ENCODE measurements around the gene BCL7C. TPM values are rescaled to one million over a fixed set of nuclear protein-coding genes. Genes with fewer than 3 reads are reported as not detected.

The BCL7C gene
- total RNA-seq, 1 experiment from 2014 or later = 33.9 TPM

GRCh38 chr16:30853758-30854157, 40.1 kb downstream of the BCL7C start:
- CTCF ChIA-PET = interaction anchor here (0.6 to 4.0 kb wide), 9 partner anchors 9 to 88 kb away, joined by 3 to 47 read pairs (median 6); no protein-coding TSS in a partner anchor
- Mint-ChIP-seq H3K4me3 (ENCODE audit: unreplicated experiment) (no peak overlapping the region), H3K27me3 (ENCODE audit: insufficient read depth, unreplicated experiment) (no peaks in the 10 kb centered on the region), H3K27ac (ENCODE audit: low read depth, unreplicated experiment) (no peak overlapping the region), H3K36me3 (ENCODE audit: insufficient read depth, unreplicated experiment) (peaks cover 6% of the 10 kb centered on the region), H3K4me1 (ENCODE audit: insufficient read depth, unreplicated experiment) (peaks cover 8% of the 10 kb centered on the region), H3K9me3 (ENCODE audit: unreplicated experiment) (no peaks in the 10 kb centered on the region)
- BruUV-seq (replicated peaks) = no TSS peak
- POLR2A ChIA-PET = interaction anchor here (0.9 to 2.5 kb wide), 9 partner anchors 9 to 114 kb away, joined by 3 to 16 read pairs (median 4); partner anchors contain the start of genes BCL7C, CTF1 and PHKG2
- intact Hi-C loops (cut with micrococcal nuclease) = no loop called here
- TF ChIP-seq, protein P1, sequence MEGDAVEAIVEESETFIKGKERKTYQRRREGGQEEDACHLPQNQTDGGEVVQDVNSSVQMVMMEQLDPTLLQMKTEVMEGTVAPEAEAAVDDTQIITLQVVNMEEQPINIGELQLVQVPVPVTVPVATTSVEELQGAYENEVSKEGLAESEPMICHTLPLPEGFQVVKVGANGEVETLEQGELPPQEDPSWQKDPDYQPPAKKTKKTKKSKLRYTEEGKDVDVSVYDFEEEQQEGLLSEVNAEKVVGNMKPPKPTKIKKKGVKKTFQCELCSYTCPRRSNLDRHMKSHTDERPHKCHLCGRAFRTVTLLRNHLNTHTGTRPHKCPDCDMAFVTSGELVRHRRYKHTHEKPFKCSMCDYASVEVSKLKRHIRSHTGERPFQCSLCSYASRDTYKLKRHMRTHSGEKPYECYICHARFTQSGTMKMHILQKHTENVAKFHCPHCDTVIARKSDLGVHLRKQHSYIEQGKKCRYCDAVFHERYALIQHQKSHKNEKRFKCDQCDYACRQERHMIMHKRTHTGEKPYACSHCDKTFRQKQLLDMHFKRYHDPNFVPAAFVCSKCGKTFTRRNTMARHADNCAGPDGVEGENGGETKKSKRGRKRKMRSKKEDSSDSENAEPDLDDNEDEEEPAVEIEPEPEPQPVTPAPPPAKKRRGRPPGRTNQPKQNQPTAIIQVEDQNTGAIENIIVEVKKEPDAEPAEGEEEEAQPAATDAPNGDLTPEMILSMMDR (IDR thresholded peaks at IDR 0.05; ENCODE audit: unreplicated experiment) = no peak
- DNase-seq (ENCODE audit: unreplicated experiment) = no peak

- no peak overlapping the region for H3K4me3 Mint-ChIP-seq (ENCODE audit: unreplicated experiment)
- TF ChIP-seq, protein P1 (IDR thresholded peaks at IDR 0.05; ENCODE audit: unreplicated experiment) = no peak
- ChIA-PET CTCF (interaction anchor here (0.9 to 1.4 kb wide), 3 partner anchors 51 to 93 kb away, joined by 3 to 5 read pairs (median 3); no protein-coding TSS in a partner anchor), POLR2A (no interaction called here)
- intact Hi-C loops (cut with micrococcal nuclease) = no loop called here
- no peak overlapping the region for H3K27ac Mint-ChIP-seq (ENCODE audit: low read depth, unreplicated experiment)
- no peak for DNase-seq (ENCODE audit: unreplicated experiment)
- no peaks in the 10 kb centered on the region for H3K27me3 Mint-ChIP-seq (ENCODE audit: insufficient read depth, unreplicated experiment)
- no TSS peak for BruUV-seq (replicated peaks)
- H3K4me1 Mint-ChIP-seq (ENCODE audit: insufficient read depth, unreplicated experiment) = peaks cover 8% of the 10 kb centered on the region
- no peaks in the 10 kb centered on the region for H3K9me3 Mint-ChIP-seq (ENCODE audit: unreplicated experiment)
- peaks cover 6% of the 10 kb centered on the region for H3K36me3 Mint-ChIP-seq (ENCODE audit: insufficient read depth, unreplicated experiment)
Measured at GRCh38 chr16:30850246-30850645, 43.6 kb downstream of the BCL7C start.

GRCh38 chr16:30846649-30847402, 47.1 kb downstream of the BCL7C start:
- Mint-ChIP-seq H3K27ac (ENCODE audit: low read depth, unreplicated experiment) (no peak overlapping the region), H3K4me3 (ENCODE audit: unreplicated experiment) (no peak overlapping the region), H3K36me3 (ENCODE audit: insufficient read depth, unreplicated experiment) (no peaks in the 10 kb centered on the region), H3K27me3 (ENCODE audit: insufficient read depth, unreplicated experiment) (no peaks in the 10 kb centered on the region), H3K4me1 (ENCODE audit: insufficient read depth, unreplicated experiment) (no peaks in the 10 kb centered on the region), H3K9me3 (ENCODE audit: unreplicated experiment) (no peaks in the 10 kb centered on the region)
- DNase-seq (ENCODE audit: unreplicated experiment) = no peak
- POLR2A ChIA-PET = interaction anchor here (0.6 to 1.5 kb wide), 6 partner anchors 28 to 904 kb away, joined by 3 to 4 read pairs (median 3); partner anchors contain the start of gene CTF1
- BruUV-seq (replicated peaks) = no TSS peak
- TF ChIP-seq, protein P1 (IDR thresholded peaks at IDR 0.05; ENCODE audit: unreplicated experiment) = no peak
- intact Hi-C loops (cut with micrococcal nuclease) = no loop called here
- CTCF ChIA-PET = interaction anchor here (1.6 to 4.2 kb wide), 5 partner anchors 7 to 95 kb away, joined by 11 to 67 read pairs (median 31); no protein-coding TSS in a partner anchor

- no peak overlapping the region for H3K4me3 Mint-ChIP-seq (ENCODE audit: unreplicated experiment)
- H3K4me1 Mint-ChIP-seq (ENCODE audit: insufficient read depth, unreplicated experiment) = no peaks in the 10 kb centered on the region
- intact Hi-C loops (cut with micrococcal nuclease) = loop anchor here (1.0 to 2.0 kb wide), 4 partner anchors 50 to 97 kb away; partner anchors contain the start of gene BCL7C
- TF ChIP-seq, protein P1 (IDR thresholded peaks at IDR 0.05; ENCODE audit: unreplicated experiment) = peak; percentile 83
- ChIA-PET CTCF (interaction anchor here (0.6 to 5.5 kb wide), 40 partner anchors 8 to 719 kb away, joined by 3 to 88 read pairs (median 5); partner anchors contain the start of gene BCL7C), POLR2A (interaction anchor here (0.6 to 2.1 kb wide), 17 partner anchors 9 to 105 kb away, joined by 3 to 13 read pairs (median 5); partner anchors contain the start of genes CTF1 and ORAI3)
- H3K9me3 Mint-ChIP-seq (ENCODE audit: unreplicated experiment) = no peaks in the 10 kb centered on the region
- H3K27me3 Mint-ChIP-seq (ENCODE audit: insufficient read depth, unreplicated experiment) = no peaks in the 10 kb centered on the region
- H3K36me3 Mint-ChIP-seq (ENCODE audit: insufficient read depth, unreplicated experiment) = no peaks in the 10 kb centered on the region
- BruUV-seq (replicated peaks) = no TSS peak
- no peak overlapping the region for H3K27ac Mint-ChIP-seq (ENCODE audit: low read depth, unreplicated experiment)
- DNase-seq (ENCODE audit: unreplicated experiment) = peak; percentile 90
Measured at GRCh38 chr16:30844671-30845449, 49.0 kb downstream of the BCL7C start.

All from MCF 10A (cell line).